Measurements from ENCODE around the gene GRWD1. TPM values are rescaled to one million over a fixed set of nuclear protein-coding genes. Genes with fewer than 3 reads are reported as not detected.

Gene GRWD1
- total RNA-seq, 2 donors from 2014 or later: 10.8 to 19.8 TPM

DNA sequence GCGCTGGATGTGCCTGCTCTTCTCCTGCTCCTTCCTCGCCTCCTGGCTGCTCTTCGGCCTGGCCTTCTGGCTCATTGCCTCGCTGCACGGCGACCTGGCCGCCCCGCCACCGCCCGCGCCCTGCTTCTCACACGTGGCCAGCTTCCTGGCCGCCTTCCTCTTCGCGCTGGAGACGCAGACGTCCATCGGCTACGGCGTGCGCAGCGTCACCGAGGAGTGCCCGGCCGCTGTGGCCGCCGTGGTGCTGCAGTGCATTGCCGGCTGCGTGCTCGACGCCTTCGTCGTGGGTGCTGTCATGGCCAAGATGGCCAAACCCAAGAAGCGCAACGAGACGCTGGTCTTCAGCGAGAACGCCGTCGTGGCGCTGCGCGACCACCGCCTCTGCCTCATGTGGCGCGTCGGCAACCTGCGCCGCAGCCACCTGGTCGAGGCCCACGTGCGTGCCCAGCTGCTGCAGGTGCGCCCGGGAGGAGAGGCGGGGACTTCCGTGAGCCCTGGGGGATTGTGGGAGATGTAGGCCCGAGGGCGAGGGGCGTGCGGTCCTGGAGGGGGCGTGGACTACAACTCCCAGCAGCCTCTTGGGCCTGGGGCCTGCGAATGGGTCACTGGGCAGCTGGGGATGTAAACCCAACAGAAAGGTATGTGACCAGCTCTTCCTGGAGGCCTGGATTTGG lies 16.3 kb downstream of the GRWD1 start:
- no peak overlapping the region for H3K4me3 ChIP-seq
- no peak overlapping the region for H3K27ac ChIP-seq
- TF ChIP-seq, protein P1, sequence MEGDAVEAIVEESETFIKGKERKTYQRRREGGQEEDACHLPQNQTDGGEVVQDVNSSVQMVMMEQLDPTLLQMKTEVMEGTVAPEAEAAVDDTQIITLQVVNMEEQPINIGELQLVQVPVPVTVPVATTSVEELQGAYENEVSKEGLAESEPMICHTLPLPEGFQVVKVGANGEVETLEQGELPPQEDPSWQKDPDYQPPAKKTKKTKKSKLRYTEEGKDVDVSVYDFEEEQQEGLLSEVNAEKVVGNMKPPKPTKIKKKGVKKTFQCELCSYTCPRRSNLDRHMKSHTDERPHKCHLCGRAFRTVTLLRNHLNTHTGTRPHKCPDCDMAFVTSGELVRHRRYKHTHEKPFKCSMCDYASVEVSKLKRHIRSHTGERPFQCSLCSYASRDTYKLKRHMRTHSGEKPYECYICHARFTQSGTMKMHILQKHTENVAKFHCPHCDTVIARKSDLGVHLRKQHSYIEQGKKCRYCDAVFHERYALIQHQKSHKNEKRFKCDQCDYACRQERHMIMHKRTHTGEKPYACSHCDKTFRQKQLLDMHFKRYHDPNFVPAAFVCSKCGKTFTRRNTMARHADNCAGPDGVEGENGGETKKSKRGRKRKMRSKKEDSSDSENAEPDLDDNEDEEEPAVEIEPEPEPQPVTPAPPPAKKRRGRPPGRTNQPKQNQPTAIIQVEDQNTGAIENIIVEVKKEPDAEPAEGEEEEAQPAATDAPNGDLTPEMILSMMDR (IDR thresholded peaks at IDR 0.05): no peak
- H3K27me3 ChIP-seq: no peaks in the 10 kb centered on the region
- H3K36me3 ChIP-seq: no peaks in the 10 kb centered on the region
- H3K9me3 ChIP-seq: no peaks in the 10 kb centered on the region
- no peaks in the 10 kb centered on the region for H3K4me1 ChIP-seq
- DNase-seq (ENCODE audit: low spot score): no peak

GRCh38 chr19:48465215-48465614 lies 19.4 kb downstream of the GRWD1 start:
- no peaks in the 10 kb centered on the region for H3K9me3 ChIP-seq
- DNase-seq (ENCODE audit: low spot score): no peak
- no peaks in the 10 kb centered on the region for H3K27me3 ChIP-seq
- H3K4me1 ChIP-seq: peaks cover 2 to 5% of the 10 kb centered on the region in 2 donors
- H3K27ac ChIP-seq: no peak overlapping the region
- H3K36me3 ChIP-seq: peaks cover under 1% of the 10 kb centered on the region
- TF ChIP-seq, protein P1 (IDR thresholded peaks at IDR 0.05): no peak
- no peak overlapping the region for H3K4me3 ChIP-seq

GRCh38 chr19:48466561-48467325 lies 21.0 kb downstream of the GRWD1 start:
- Histone ChIP-seq H3K4me1 (peaks cover 2 to 15% of the 10 kb centered on the region in 2 donors), H3K27me3 (no peaks in the 10 kb centered on the region), H3K36me3 (peaks cover 16% of the 10 kb centered on the region), H3K4me3 (no peak overlapping the region), H3K9me3 (no peaks in the 10 kb centered on the region), H3K27ac (no peak overlapping the region)
- no peak for DNase-seq (ENCODE audit: low spot score)
- TF ChIP-seq, protein P1 (IDR thresholded peaks at IDR 0.05): no peak

GRCh38 chr19:48468772-48469288 lies 23.0 kb downstream of the GRWD1 start:
- Histone ChIP-seq H3K4me3 (peak overlapping the region; percentile 92 to 95), H3K4me1 (peaks cover 2 to 15% of the 10 kb centered on the region in 2 donors), H3K9me3 (no peaks in the 10 kb centered on the region), H3K36me3 (peaks cover 37% of the 10 kb centered on the region), H3K27me3 (no peaks in the 10 kb centered on the region), H3K27ac (peak overlapping the region; percentile 98)
- TF ChIP-seq, protein P1 (IDR thresholded peaks at IDR 0.05): no peak
- peak; percentile 100 for DNase-seq (ENCODE audit: low spot score)

- no peaks in the 10 kb centered on the region for H3K27me3 ChIP-seq
- TF ChIP-seq, protein P1 (IDR thresholded peaks at IDR 0.05): no peak
- H3K9me3 ChIP-seq: no peaks in the 10 kb centered on the region
- H3K4me3 ChIP-seq: peak within 1 kb of the TSS; percentile 92 to 95
- peaks cover 2 to 15% of the 10 kb centered on the region in 2 donors for H3K4me1 ChIP-seq
- H3K36me3 ChIP-seq: peaks cover 42% of the 10 kb centered on the region
- peak; percentile 82 for DNase-seq (ENCODE audit: low spot score)
- H3K27ac ChIP-seq: peak within 1 kb of the TSS; percentile 98
These were observed 23.6 kb downstream of the GRWD1 start, which contains the start of gene CYTH2 for GRCh38 chr19:48469289-48469881. TSS of gene CYTH2 (plus strand) at chr19:48469369. CDS start at chr19:48469508, 139 bp downstream.

Measured in right atrium auricular region (tissue), 2 donors.